ENCODE data around the gene TOP1.

- no peak for TF ChIP-seq CTCF (conservative IDR thresholded peaks at IDR 0.05; ENCODE audit: low read depth, low read length)
- TF ChIP-seq EZH2 (IDR thresholded peaks at IDR 0.05; ENCODE audit: low read length, unreplicated experiment), result no peak
- TF ChIP-seq EZH2phosphoT487 (IDR thresholded peaks at IDR 0.05; ENCODE audit: borderline replicate concordance, low read length), result no peak
These were observed 35.8 kb downstream of the TOP1 start for GRCh38 chr20:41064377-41064776.

All from PC-3 (cell line).